SK-N-SH treated with all-trans-retinoic acid at 6 μM for 48 hours (cell line): Measurements from ENCODE around the gene ATAD3B.
"Not testable (repeated sequence)": the region's sequence is repeated elsewhere in the genome, so short reads cannot be mapped to it uniquely, and the experiment has no call there.

Source experiments
- ARNTL ChIP-seq: fragments of 450-650 bp; formaldehyde crosslinking; IDR thresholded peaks from 2 replicates; pipeline ENCODE4 v1.5.0; 2020; ENCODE audit warnings: low read depth, mild to moderate bottlenecking, moderate library complexity, borderline replicate concordance
- CSDC2 ChIP-seq: fragments of 250-450 bp; sonication (Bioruptor Pico); IDR thresholded peaks from 2 replicates; pipeline ENCODE4 v1.5.0; 2020; ENCODE audit warnings: mild to moderate bottlenecking, moderate library complexity
- GLIS3 ChIP-seq: fragments of 250-450 bp; sonication (Bioruptor Pico); IDR thresholded peaks from 2 replicates; pipeline ENCODE4 v1.5.0; 2020; ENCODE audit warnings: mild to moderate bottlenecking, moderate library complexity
- OSR1 ChIP-seq: fragments of 250-450 bp; sonication (Bioruptor Pico); IDR thresholded peaks from 2 replicates; pipeline ENCODE4 v1.8.0; 2022; ENCODE audit warnings: moderate library complexity, mild to moderate bottlenecking, inconsistent platforms
- RARB ChIP-seq: fragments of 250-450 bp; sonication (Bioruptor Pico); IDR thresholded peaks from 2 replicates; pipeline ENCODE4 v1.8.0; 2021; ENCODE audit warnings: mild to moderate bottlenecking, moderate library complexity
- TOX ChIP-seq: fragments of 250-450 bp; sonication (Bioruptor Pico); IDR thresholded peaks from 2 replicates; pipeline ENCODE4 v1.8.0; 2021; ENCODE audit warnings: mild to moderate bottlenecking, moderate library complexity, borderline replicate concordance
- ZC3H10 ChIP-seq: fragments of 250-450 bp; sonication (Bioruptor Pico); IDR thresholded peaks from 2 replicates; pipeline ENCODE4 v1.5.1; 2021; ENCODE audit warnings: mild to moderate bottlenecking, moderate library complexity
- ZFP3 ChIP-seq: fragments of 250-450 bp; sonication (Bioruptor Pico); IDR thresholded peaks from 2 replicates; pipeline ENCODE4 v1.5.0; 2020; ENCODE audit warnings: mild to moderate bottlenecking, moderate library complexity
- ZFP30 ChIP-seq: fragments of 450-650 bp; formaldehyde crosslinking; IDR thresholded peaks from 2 replicates; pipeline ENCODE4 v1.5.0; 2022; ENCODE audit warnings: mild to moderate bottlenecking, moderate library complexity
- ZNF70 ChIP-seq: fragments of 450-650 bp; formaldehyde crosslinking; IDR thresholded peaks from 2 replicates; pipeline ENCODE4 v1.5.0; 2020; ENCODE audit warnings: mild to moderate bottlenecking, moderate library complexity
- ZNF8 ChIP-seq: fragments of 450-650 bp; formaldehyde crosslinking; IDR thresholded peaks from 2 replicates; pipeline ENCODE4 v1.5.0; 2020; ENCODE audit warnings: mild to moderate bottlenecking, moderate library complexity
- TF ChIP-seq, protein P1 (sequence below): fragments of 250-450 bp; sonication (Bioruptor Pico); IDR thresholded peaks from 2 replicates; pipeline ENCODE4 v1.8.0; 2020; ENCODE audit warnings: mild to moderate bottlenecking, moderate library complexity, borderline replicate concordance
- TF ChIP-seq, protein P2 (sequence below): fragments of 250-450 bp; sonication (Bioruptor Pico); IDR thresholded peaks from 2 replicates; pipeline ENCODE4 v1.5.1; 2020; ENCODE audit warnings: low read depth, mild to moderate bottlenecking, moderate library complexity
- TF ChIP-seq, protein P3 (sequence below): fragments of 250-450 bp; sonication (Bioruptor Pico); IDR thresholded peaks from 2 replicates; pipeline ENCODE4 v1.8.0; 2021; ENCODE audit warnings: low read depth, mild to moderate bottlenecking, moderate library complexity, borderline replicate concordance

DNA sequence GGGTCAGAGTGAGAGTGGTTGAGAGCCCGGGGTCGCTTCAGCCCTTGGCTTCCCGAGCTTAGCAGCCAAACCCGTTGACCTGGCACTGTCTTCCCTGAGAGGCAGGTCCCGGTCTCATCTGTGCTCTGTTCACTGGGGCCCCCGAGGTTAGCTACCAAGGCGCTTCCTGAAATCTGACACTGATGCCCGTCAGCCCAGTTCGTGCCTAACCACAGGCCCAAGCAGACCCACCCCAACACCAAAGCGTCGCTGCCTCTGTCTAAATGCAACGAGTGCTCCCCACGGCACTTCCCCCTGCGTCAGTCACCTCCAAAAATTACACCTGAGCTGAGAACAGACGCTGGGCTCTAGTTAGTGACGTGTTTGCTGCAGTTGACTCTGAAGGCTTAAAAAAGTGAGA is 42.8 kb downstream of the ATAD3B start:
- not testable (repeated sequence) for TF ChIP-seq ARNTL (CRISPR knock-in tag); ZFP3 (CRISPR knock-in tag); ZNF70 (CRISPR knock-in tag); CSDC2; TOX (CRISPR knock-in tag); GLIS3 (CRISPR knock-in tag); ZFP30; ZNF8; RARB (CRISPR knock-in tag); OSR1 (CRISPR knock-in tag); ZC3H10 (CRISPR knock-in tag)
- TF ChIP-seq, protein P1, sequence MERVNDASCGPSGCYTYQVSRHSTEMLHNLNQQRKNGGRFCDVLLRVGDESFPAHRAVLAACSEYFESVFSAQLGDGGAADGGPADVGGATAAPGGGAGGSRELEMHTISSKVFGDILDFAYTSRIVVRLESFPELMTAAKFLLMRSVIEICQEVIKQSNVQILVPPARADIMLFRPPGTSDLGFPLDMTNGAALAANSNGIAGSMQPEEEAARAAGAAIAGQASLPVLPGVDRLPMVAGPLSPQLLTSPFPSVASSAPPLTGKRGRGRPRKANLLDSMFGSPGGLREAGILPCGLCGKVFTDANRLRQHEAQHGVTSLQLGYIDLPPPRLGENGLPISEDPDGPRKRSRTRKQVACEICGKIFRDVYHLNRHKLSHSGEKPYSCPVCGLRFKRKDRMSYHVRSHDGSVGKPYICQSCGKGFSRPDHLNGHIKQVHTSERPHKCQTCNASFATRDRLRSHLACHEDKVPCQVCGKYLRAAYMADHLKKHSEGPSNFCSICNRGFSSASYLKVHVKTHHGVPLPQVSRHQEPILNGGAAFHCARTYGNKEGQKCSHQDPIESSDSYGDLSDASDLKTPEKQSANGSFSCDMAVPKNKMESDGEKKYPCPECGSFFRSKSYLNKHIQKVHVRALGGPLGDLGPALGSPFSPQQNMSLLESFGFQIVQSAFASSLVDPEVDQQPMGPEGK (CRISPR knock-in tag), result not testable (repeated sequence)
- TF ChIP-seq, protein P2, sequence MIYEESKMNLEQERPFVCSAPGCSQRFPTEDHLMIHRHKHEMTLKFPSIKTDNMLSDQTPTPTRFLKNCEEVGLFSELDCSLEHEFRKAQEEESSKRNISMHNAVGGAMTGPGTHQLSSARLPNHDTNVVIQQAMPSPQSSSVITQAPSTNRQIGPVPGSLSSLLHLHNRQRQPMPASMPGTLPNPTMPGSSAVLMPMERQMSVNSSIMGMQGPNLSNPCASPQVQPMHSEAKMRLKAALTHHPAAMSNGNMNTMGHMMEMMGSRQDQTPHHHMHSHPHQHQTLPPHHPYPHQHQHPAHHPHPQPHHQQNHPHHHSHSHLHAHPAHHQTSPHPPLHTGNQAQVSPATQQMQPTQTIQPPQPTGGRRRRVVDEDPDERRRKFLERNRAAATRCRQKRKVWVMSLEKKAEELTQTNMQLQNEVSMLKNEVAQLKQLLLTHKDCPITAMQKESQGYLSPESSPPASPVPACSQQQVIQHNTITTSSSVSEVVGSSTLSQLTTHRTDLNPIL (CRISPR knock-in tag), result not testable (repeated sequence)
- TF ChIP-seq, protein P3, sequence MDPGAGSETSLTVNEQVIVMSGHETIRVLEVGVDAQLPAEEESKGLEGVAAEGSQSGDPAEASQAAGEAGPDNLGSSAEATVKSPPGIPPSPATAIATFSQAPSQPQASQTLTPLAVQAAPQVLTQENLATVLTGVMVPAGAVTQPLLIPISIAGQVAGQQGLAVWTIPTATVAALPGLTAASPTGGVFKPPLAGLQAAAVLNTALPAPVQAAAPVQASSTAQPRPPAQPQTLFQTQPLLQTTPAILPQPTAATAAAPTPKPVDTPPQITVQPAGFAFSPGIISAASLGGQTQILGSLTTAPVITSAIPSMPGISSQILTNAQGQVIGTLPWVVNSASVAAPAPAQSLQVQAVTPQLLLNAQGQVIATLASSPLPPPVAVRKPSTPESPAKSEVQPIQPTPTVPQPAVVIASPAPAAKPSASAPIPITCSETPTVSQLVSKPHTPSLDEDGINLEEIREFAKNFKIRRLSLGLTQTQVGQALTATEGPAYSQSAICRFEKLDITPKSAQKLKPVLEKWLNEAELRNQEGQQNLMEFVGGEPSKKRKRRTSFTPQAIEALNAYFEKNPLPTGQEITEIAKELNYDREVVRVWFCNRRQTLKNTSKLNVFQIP (CRISPR knock-in tag), result not testable (repeated sequence)
